T-helper 22 cell (primary cell): ENCODE measurements around the gene ARL14EPL.
"Not testable (repeated sequence)": the region's sequence is repeated elsewhere in the genome, so short reads cannot be mapped to it uniquely, and the experiment has no call there.

Experiments
- DNase-seq: peaks from one replicate; pipeline ENCODE4 v3.0.0-alpha.2; 2020; ENCODE audit warnings: low read depth

Gene ARL14EPL

GRCh38 chr5:116046823-116047222 is 14.6 kb downstream of the ARL14EPL start:
- no peak for DNase-seq

- DNase-seq = no peak
Measured at GRCh38 chr5:116058346-116058936, 26.2 kb downstream of the ARL14EPL start.

- no peak for DNase-seq
Measured at GRCh38 chr5:116062352-116062751, 30.1 kb downstream of the ARL14EPL start.

GRCh38 chr5:116063950-116064349 is 31.7 kb downstream of the ARL14EPL start:
- DNase-seq = no peak

- no peak for DNase-seq
Measured at GRCh38 chr5:116068028-116068632, 35.9 kb downstream of the ARL14EPL start.

- DNase-seq = no peak
Measured at GRCh38 chr5:116071211-116071610, 38.9 kb downstream of the ARL14EPL start.

- DNase-seq = no peak
Measured at GRCh38 chr5:116075191-116075831, 43.0 kb downstream of the ARL14EPL start.

GRCh38 chr5:116076496-116076895 is 44.2 kb downstream of the ARL14EPL start:
- no peak for DNase-seq

GRCh38 chr5:116078199-116078598 is 45.9 kb downstream of the ARL14EPL start:
- DNase-seq = no peak

- DNase-seq = no peak
Measured at GRCh38 chr5:116084287-116084691, 52.0 kb downstream of the ARL14EPL start.

GRCh38 chr5:116084871-116085715 is 52.8 kb downstream of the ARL14EPL start, which contains the start of gene COMMD10:
Gene COMMD10, plus strand, starts transcription at chr5:116085025.
- peak; percentile 73 for DNase-seq

- DNase-seq = not testable (repeated sequence)
Measured at GRCh38 chr5:116086309-116086708, 54.0 kb downstream of the ARL14EPL start.

- no peak for DNase-seq
Measured at GRCh38 chr5:116088062-116088461, 55.8 kb downstream of the ARL14EPL start.

GRCh38 chr5:116090302-116090701 is 58.0 kb downstream of the ARL14EPL start:
- no peak for DNase-seq

GRCh38 chr5:116091416-116091815 is 59.1 kb downstream of the ARL14EPL start:
- DNase-seq = no peak

- no peak for DNase-seq
Measured at GRCh38 chr5:116097301-116097700, 65.0 kb downstream of the ARL14EPL start.

- DNase-seq = no peak
Measured at GRCh38 chr5:116098998-116099397, 66.7 kb downstream of the ARL14EPL start.

- DNase-seq = not testable (repeated sequence)
Measured at GRCh38 chr5:116104941-116105340, 72.7 kb downstream of the ARL14EPL start.
